SK-N-MC (cell line): ENCODE results near the gene YDJC.
"Not testable (repeated sequence)": the region's sequence is repeated elsewhere in the genome, so short reads cannot be mapped to it uniquely, and the experiment has no call there.

Source experiments
- DNase-seq: peaks from one replicate; pipeline ENCODE4 v3.0.0-alpha.2; 2011; ENCODE audit warnings: low read depth, low spot score
- H3K27ac ChIP-seq: fragments of 200-600 bp; sonication (generic); 2 replicates; pipeline ENCODE4 v1.5.1; 2016; ENCODE audit warnings: mixed run types
- H3K36me3 ChIP-seq: fragments of 200-600 bp; sonication (generic); 2 replicates; pipeline ENCODE4 v1.6.1; 2017; ENCODE audit warnings: antibody characterized with exemption, low read length, mixed read lengths; ENCODE audit not compliant: insufficient read depth
- H3K4me3 ChIP-seq: fragments of 200-600 bp; sonication (generic); 2 replicates; pipeline ENCODE4 v1.5.1; 2016
- H3K9ac ChIP-seq: fragments of 200-600 bp; sonication (generic); 2 replicates; pipeline ENCODE4 v1.8.0; 2017; ENCODE audit warnings: mixed run types, mixed read lengths; ENCODE audit not compliant: insufficient read length
- H3K9me3 ChIP-seq: fragments of 200-600 bp; sonication (generic); 2 replicates; pipeline ENCODE4 v1.6.1; 2017; ENCODE audit warnings: low read depth, mild to moderate bottlenecking, antibody characterized with exemption, low read length, moderate library complexity, mixed read lengths
- EZH2 ChIP-seq: fragments of 200-600 bp; sonication (generic); IDR thresholded peaks from one replicate; pipeline ENCODE4 v1.6.1; 2017; ENCODE audit warnings: antibody characterized with exemption
- FOXP2 ChIP-seq: optimal IDR thresholded peaks from 2 replicates; pipeline ENCODE3; 2011; ENCODE audit warnings: mild to moderate bottlenecking, moderate library complexity; ENCODE audit not compliant: insufficient read depth; ENCODE audit errors: extremely low read length, control extremely low read depth
- POLR2AphosphoS5 ChIP-seq: IDR thresholded peaks from 2 replicates; pipeline ENCODE4 v1.6.1; 2012; ENCODE audit warnings: mild to moderate bottlenecking, low read depth, low read length, borderline replicate concordance

YDJC gene

GRCh38 chr22:21606775-21607174, 23.0 kb downstream of the YDJC start:
- H3K36me3 ChIP-seq = peaks cover 29% of the 10 kb centered on the region
- H3K9ac ChIP-seq = no peak overlapping the region
- DNase-seq = no peak
- TF ChIP-seq FOXP2 (no peak), POLR2AphosphoS5 (no peak), EZH2 (no peak)
- no peak overlapping the region for H3K27ac ChIP-seq
- no peaks in the 10 kb centered on the region for H3K9me3 ChIP-seq
- no peak overlapping the region for H3K4me3 ChIP-seq

- no peak for TF ChIP-seq FOXP2
- no peak for TF ChIP-seq EZH2
- TF ChIP-seq POLR2AphosphoS5 = no peak
- no peaks in the 10 kb centered on the region for H3K9me3 ChIP-seq
- H3K4me3 ChIP-seq = no peak overlapping the region
- H3K9ac ChIP-seq = no peak overlapping the region
- no peak for DNase-seq
- H3K36me3 ChIP-seq = peaks cover 21% of the 10 kb centered on the region
- no peak overlapping the region for H3K27ac ChIP-seq
These were observed 23.8 kb downstream of the YDJC start for GRCh38 chr22:21605887-21606564.

GRCh38 chr22:21603973-21604372, 25.8 kb downstream of the YDJC start:
- TF ChIP-seq FOXP2 (no peak), EZH2 (no peak), POLR2AphosphoS5 (no peak)
- no peak for DNase-seq
- H3K36me3 ChIP-seq = peaks cover 17% of the 10 kb centered on the region
- H3K9ac ChIP-seq = no peak overlapping the region
- H3K4me3 ChIP-seq = no peak overlapping the region
- H3K9me3 ChIP-seq = no peaks in the 10 kb centered on the region
- peak overlapping the region; percentile 60 for H3K27ac ChIP-seq

- H3K36me3 ChIP-seq = peaks cover 20% of the 10 kb centered on the region
- H3K27ac ChIP-seq = no peak overlapping the region
- TF ChIP-seq FOXP2 (no peak), POLR2AphosphoS5 (no peak), EZH2 (no peak)
- no peak overlapping the region for H3K4me3 ChIP-seq
- no peak overlapping the region for H3K9ac ChIP-seq
- H3K9me3 ChIP-seq = no peaks in the 10 kb centered on the region
- DNase-seq = no peak
These were observed 27.2 kb downstream of the YDJC start for GRCh38 chr22:21602579-21602978.

- TF ChIP-seq FOXP2 (no peak), POLR2AphosphoS5 (no peak), EZH2 (no peak)
- H3K27ac ChIP-seq = no peak overlapping the region
- H3K9ac ChIP-seq = no peak overlapping the region
- no peak for DNase-seq
- H3K36me3 ChIP-seq = peaks cover 36% of the 10 kb centered on the region
- H3K9me3 ChIP-seq = no peaks in the 10 kb centered on the region
- no peak overlapping the region for H3K4me3 ChIP-seq
These were observed 30.5 kb downstream of the YDJC start for GRCh38 chr22:21599053-21599893.

- TF ChIP-seq POLR2AphosphoS5 (no peak), EZH2 (no peak), FOXP2 (no peak)
- no peak overlapping the region for H3K27ac ChIP-seq
- peaks cover 45% of the 10 kb centered on the region for H3K36me3 ChIP-seq
- H3K4me3 ChIP-seq = no peak overlapping the region
- no peak for DNase-seq
- H3K9me3 ChIP-seq = no peaks in the 10 kb centered on the region
- H3K9ac ChIP-seq = no peak overlapping the region
These were observed 31.5 kb downstream of the YDJC start for GRCh38 chr22:21598302-21598701.

- not testable (repeated sequence) for H3K9ac ChIP-seq, DNase-seq
These were observed 33.3 kb downstream of the YDJC start for GRCh38 chr22:21596356-21597135.

GRCh38 chr22:21594865-21595452, 34.9 kb downstream of the YDJC start:
- Histone ChIP-seq H3K9ac (no peak overlapping the region), H3K4me3 (no peak overlapping the region), H3K9me3 (no peaks in the 10 kb centered on the region), H3K27ac (no peak overlapping the region), H3K36me3 (peaks cover 57% of the 10 kb centered on the region)
- DNase-seq = no peak
- TF ChIP-seq POLR2AphosphoS5 (no peak), EZH2 (no peak), FOXP2 (no peak)

More at GRCh38 chr22:21596356-21597135, 33.3 kb downstream of the YDJC start:
- not testable (repeated sequence) for H3K9me3 ChIP-seq, H3K4me3 ChIP-seq, H3K27ac ChIP-seq
- peaks cover 57% of the 10 kb centered on the region for H3K36me3 ChIP-seq
